Pulmonary artery endothelial cell (primary cell): ENCODE data around the gene VOPP1. TPM values are rescaled to one million over a fixed set of nuclear protein-coding genes. Genes with fewer than 3 reads are reported as not detected.

Experiments
- DNase-seq: peaks from one replicate; pipeline ENCODE4 v3.0.0-alpha.2; 2011; ENCODE audit warnings: low read depth, low spot score
- total RNA-seq: library from RNA; depleted of rRNA; stranded (reverse); fragments of >200 nt; gene quantifications from 2 replicates; pipeline ENCODE4 v1.2.3, GENCODE V29; 2014

Gene VOPP1
- total RNA-seq, 1 donor from 2014 or later, result 143 TPM

DNA sequence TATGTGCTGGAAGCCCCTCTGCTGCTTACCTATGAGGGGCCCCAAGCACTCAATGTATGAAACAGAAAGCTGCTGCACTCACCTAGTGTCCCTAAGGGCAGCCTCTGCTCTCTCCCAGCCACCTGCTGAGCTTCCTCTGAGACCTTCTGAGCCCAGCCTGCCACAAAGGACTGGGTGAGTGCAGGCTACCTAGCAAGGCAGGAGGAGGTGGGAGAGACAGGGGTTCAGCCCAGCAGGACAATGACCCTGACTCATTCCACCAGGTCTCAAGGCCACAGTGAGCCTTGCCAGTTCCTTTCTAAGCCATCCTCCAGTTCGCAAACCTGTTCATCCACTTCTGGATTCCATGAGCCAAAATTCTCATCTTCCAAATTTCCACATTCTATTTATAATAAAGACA is 16.3 kb downstream of the VOPP1 start:
- DNase-seq, result no peak

DNA sequence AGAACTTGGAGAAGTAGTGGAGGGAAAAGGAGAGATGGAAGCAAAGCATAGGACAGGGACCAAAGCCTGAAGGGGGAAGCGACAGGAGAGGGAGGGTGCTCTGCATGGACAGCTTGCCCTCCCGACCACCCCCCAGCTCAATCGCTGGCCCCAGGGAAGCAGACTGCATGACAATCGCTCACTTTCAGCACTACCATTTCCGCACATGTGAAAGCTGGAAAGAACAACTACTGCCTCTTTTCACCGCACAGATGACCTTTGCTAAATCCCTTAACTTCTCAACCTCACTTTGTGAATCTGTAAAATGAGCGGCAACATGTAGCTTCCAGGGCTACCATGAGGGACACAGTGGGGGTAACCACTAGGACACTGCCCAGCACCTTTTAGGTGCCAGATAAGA is 17.1 kb downstream of the VOPP1 start:
- no peak for DNase-seq

DNA sequence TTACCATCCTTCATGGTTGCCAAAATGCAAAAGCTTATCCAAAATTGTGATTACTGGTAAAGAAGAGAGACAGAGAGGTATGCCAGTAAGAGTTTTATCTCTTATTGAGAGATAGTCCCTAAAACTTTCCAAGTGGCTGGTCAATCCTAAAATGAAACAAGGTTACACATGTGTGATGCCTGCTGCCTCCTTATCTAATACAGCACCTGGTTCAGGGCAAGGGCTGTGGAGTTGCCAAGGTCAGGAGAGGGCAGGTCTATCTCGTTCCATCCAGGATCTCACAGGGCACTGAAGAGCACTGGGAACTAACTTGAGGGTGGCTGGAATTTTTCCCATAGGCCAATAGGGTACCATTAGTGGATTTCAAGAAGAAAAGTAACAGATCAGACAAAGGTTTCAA is 18.3 kb downstream of the VOPP1 start:
- DNase-seq, result no peak

DNA sequence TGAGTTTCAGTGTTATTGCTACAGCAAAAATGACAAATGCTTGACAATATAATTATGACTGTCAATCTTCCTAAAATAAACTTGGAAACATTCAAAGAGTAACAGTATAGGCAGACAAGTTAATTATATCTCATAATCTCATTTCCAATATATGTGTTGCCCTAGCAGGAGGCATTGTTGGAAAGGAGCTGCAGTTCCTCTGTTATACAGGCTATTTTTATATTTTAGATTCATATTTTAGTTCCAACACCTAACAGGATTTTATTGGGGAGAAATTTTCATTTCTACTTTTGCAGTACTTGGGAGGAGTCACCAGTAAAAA is 19.3 kb downstream of the VOPP1 start:
- DNase-seq, result no peak

DNA sequence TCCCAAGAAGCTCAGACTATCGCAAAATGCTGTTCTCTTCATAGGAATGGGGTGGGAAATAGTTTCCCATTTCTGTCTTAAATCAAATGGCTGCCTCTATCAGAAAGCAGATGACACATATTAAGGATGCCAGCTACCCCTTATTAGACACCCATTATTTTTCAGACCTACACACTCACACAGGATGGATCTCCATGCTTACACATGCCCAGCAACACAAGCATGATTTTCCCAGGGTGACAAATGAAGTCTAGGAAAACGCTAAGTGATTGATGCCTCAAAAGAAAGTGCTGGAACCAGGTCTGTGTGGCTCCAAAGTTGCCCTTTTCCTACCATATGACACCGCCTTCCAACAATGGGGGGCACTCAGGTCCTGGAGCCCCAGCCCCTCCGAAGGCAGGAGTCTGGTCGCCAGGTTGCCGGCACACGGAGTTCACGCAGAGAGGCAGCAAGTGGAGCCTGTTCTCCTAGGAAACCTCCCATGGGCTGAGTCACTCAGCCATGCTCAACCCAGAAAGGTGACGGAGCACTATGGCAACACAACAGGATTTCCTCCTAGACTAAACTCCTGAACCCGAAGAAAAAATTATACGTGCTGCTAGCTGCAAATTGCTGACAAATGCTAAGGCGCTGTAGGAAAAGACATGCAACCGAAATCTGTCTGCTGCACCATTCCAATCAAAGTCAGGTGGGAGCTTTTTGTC is 19.8 kb downstream of the VOPP1 start:
- peak; percentile 81 for DNase-seq

DNA sequence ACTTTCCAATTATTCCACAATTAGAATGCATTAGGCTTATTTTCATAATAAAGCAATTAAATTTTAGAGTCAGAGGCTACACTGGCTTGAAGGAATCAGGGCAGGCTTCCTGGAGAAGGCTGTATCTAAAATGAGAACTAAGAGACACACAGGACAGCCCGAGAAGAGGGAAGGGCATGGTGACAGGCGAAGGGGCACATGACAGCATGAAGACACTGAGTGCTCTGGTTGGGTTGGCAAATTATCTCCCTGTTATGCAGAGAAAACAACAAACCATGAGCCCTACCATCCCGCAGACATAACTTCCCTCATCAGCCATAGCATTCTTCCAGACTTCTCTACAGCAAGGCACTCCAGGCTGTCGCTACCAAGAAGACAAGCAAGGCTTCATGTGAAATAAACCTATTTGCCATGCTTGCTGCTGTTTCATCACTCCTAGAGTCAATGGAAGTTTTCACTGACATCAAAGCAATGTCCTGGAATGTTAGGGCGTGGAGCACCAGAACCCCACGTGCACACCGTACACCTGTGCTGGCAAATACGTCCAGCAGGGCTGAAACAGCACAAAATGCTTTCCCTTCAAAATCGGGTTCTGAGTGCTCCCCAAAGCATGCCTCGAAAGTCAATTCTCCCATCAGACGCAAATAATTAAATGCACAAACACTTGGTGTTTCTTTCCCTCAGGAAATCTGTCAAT is 21.3 kb downstream of the VOPP1 start:
- no peak for DNase-seq

DNA sequence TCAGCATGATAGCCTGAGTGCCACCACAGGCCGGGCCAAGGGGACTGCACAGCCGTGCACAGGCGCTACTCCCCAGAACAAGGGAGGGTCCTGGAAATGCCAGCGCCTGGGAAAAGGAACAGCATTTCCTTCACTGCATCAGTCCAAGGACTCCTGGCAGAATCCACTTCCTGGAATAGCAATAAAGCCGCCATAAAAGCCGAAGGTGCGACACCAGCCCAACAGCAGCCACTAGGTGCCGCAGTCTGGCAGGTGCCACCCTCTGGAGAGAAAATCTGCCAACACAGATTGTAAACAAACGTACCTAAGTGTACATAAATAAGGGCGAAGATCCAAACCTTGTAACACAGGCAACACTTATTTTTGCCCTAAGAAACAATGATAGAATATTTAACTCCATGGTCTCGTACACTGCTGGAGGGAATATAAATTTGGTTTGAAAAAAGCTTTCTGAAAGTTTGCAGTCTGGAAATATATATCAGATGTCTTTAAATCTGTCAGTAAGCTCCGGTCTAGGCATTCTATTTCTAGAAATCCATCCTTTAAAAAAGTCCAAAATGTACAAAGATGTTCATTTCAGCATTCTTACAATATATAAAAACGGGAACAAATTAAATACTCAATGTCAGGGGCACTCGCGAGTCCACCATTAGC is 22.2 kb downstream of the VOPP1 start:
- no peak for DNase-seq

DNA sequence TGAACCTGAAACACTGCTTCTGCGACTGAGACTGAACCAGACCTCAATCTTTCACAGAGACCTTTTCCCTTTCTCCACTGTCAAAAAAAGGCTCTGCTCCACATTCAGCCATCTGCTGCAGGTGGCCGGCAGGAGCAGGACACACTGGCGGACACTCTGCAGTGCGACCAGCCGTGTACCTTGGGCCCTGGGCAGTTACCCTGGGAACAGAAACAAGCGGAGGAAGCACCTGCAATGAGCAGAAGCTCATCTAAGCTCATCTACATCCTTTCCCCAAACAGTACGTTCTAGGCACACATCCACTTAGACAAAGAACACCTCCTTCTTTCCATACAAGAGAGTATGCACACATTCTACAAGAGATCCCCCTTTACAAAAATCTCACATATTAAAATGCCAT is 22.8 kb downstream of the VOPP1 start:
- DNase-seq, result no peak

DNA sequence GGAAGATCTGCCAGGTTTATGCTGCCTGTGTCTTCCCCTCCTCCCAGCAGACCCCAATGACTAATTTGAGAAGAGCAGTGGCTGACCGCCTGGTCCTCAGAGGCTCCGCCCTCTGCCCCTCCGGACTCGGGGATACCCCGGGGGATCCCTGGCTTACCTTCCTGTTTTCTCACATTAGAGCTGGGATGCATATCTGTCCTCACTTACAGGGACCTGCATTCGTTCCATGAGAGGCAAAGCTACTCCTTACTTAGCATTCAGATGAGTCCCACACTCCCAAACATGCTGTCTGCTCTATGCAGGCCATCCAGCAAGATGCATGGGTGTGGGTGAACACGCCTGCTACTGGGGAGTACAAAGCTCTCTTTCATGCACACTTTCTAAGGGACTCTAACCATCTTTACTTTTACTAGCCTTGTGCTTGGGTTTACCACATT is 24.0 kb downstream of the VOPP1 start:
- no peak for DNase-seq

DNA sequence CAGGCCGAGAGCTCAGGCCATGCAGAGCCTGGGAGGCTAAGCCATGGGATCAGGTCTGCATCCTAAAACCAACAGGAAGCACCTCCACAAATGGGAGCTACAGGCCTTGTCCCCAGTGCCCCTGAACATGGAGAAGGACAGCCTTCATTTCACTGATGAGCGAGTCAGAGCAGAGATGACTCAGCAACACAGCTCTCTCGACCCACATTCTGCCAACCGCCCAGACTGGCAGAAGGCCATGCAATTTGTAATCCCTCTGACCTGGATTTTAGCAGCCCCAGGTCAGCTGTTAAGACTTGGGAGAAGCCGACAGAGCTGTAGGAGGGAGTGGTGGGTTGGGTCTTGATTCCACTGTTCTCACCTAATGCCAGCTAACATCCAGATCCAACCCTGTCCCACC is 25.5 kb downstream of the VOPP1 start:
- peak; percentile 47 for DNase-seq

DNA sequence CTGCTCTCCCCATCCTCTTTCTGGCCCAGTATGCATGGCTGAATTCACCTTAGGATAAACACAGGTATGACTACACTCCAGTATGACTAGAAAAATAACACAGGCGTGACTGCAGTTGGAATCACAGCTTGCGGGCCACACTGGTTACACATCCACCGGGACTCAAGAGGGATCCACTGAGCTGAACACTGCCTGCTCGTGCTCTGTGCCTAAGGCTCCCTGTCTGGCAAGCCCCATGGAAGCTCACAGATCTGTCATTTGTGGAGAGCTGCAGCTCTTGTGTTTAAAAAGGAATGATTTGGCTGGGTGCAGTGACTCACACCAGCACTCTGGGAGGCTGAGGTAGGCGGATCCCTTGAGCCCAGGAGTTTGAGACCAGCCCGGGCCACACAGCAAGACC is 26.8 kb downstream of the VOPP1 start:
- DNase-seq, result no peak

DNA sequence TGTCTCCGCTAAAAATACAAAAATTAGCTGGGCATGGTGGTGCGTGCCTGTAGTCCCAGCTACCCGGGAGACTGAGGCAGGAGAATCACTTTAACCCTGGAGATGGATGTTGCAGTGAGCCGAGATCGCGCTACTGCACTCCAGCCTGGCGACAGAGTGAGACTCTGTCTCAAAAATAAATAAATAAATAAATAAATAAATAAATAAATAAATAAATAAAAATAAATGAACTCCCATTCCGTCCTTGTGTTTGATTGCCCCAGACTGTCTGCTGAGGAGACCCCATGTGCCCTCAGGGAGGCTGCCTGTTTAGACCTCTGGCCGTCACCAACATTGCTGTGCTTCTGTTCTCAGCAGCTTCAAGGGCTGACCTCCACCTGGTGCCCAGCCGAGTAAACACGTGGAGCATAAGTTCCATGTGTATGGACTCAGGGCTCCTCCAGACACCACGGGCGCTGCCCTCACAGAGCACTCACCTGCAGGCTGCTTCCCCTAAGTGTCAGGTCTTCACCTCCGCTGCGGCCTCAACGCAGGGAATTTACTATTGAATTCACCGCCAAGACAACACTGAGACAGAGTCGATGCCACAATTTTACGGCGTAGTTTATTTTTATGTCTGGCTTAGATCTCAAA is 32.0 kb downstream of the VOPP1 start:
- DNase-seq, result no peak

DNA sequence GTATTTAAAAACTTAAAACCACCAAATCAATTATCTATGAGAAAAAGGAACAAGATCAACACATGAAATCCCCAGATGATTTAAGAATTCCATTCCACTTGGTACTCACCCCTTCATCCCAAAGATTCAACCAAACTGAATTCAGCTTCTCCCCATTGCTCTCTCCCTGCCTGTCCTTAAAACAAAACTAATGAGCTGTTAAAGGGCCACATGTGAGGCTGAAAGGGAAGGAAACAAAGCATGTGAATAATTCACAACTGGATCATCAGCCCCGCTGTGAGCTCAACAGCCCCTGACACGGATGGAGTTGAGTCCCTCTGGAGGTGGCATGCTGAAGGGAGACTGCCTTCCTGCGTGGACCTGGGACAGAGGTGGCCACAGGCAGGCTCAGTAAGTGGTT is 32.9 kb downstream of the VOPP1 start:
- DNase-seq, result no peak

DNA sequence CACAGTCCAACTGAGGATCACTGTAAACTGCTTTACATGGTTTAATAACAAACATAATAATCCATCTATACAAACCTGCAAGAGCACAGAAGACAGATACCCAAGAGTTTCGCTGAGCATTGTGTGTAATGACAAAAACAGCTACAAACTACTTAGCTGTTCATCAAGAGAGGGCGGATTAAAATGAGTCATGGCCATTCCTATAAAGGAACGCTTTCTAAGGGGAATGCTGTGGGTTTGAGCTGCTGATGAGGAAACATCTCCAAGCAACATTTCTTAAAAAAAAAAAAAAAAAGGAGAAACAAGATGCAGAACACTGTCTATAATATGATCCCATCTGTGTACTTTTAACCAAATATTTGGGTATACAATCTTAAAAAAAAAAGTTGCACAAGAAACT is 33.8 kb downstream of the VOPP1 start:
- no peak for DNase-seq

DNA sequence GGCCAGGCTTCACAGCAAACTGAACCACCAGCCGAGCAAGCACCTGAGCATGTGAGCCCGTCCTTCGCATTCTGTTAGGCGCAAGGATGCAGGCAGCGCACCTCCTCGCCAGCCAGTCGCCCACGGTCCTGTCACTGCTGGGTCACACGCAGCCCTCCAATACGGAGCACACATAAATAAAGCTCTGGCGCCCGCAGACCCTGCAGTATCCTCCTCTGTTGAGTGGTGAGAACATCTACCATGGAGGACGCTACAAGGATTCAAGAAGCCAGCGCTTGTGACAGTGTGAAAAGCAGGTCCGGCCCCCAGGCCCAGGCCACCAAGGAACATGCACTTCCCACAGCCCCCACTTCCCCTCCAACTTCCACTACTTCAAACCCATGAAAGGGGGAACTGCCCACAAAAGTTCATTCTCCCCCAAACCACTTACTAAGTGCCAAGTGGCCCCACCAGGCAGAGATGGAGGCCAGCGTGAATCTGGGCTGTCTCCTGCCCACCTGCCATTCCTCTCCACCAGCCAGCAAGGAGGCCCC is 34.8 kb downstream of the VOPP1 start:
- no peak for DNase-seq

DNA sequence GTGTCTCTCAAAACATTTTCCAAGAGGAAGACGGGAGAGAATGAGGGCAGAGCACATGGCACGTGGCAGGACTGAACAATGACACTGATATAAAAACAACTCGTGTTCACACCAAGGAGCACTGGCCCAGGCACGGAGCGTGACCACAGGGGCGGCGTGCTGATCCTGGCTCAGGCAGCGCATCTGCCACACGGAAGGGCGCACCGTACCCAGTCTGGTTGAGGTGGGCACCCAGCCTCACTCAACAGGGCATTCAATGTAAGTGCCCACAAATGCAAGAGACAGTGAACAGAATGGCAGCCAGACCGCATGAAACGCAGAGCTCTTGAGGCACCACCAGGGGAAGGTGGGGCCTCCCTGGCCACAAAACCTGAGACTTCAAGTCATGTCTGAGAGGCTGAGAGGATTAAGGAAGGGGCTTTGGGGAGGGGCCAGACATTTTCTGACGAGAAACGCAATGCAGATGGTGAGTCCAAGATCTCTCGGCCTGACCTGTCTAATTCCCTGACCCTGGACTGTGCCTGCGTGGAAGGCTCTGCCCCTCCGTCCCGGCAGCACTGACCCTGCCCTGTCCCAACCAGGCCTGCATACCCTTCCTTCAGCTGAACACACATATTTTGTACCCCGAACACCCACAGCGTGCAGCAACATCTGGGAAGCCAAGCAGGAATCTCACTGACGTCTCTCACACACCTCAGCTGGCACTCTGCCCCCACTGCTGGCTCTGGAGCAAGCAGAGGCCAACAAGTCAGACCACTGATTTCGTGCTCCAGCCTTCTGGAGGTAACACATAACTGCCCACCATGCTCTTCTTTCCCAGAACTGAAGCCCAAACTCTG is 35.5 kb downstream of the VOPP1 start:
- DNase-seq, result no peak

DNA sequence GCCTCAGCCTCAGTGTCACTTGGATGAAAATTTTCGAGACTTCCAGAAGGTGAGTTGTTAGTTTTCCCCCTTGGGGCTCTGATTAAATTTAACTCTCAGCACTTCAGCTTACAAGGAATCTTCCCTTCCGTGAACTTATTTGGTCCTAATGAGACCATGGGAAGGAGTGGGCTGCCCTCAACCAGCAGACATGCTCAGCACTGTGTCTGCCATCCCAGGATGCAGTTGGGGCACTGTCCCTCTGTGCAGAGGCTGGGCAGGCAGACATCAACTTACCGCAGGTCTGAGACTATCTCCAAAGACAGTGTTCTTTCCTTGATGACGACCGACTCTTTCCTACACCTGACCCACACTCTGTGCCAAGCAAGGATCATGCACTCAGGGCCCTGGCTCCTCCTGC is 36.7 kb downstream of the VOPP1 start:
- DNase-seq, result no peak

DNA sequence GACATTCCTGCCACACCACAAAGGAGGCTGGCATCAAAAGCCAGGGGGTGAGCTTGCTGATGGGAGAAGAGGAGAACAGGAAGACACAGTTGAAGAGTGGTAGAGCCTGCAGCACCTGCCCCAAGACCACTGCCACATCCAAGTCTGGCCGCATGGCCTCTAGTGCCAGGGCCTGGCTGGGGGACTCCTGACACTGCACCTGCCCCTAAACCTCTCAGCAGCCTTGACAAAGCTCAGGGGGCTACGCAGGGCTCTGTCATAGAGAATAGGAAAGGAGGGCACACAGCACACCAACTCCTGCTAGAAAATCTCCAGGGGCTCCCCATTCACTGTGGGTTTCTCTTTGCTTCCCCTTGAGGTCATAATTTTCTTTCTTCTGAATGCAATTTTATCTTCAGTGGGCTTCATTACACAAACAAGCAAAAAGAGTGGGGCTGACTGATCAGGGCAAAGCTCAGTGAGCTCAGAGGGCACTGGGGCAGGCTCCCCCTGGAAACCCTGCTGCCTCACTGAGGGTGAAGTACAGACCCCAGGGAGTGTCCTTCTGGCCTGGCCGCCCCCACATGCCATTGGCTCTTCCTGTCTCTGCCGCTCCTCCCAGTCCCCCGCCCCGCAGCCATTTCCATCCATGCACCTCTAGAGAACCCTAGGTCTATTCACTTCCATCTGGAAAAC is 37.2 kb downstream of the VOPP1 start:
- DNase-seq, result no peak

DNA sequence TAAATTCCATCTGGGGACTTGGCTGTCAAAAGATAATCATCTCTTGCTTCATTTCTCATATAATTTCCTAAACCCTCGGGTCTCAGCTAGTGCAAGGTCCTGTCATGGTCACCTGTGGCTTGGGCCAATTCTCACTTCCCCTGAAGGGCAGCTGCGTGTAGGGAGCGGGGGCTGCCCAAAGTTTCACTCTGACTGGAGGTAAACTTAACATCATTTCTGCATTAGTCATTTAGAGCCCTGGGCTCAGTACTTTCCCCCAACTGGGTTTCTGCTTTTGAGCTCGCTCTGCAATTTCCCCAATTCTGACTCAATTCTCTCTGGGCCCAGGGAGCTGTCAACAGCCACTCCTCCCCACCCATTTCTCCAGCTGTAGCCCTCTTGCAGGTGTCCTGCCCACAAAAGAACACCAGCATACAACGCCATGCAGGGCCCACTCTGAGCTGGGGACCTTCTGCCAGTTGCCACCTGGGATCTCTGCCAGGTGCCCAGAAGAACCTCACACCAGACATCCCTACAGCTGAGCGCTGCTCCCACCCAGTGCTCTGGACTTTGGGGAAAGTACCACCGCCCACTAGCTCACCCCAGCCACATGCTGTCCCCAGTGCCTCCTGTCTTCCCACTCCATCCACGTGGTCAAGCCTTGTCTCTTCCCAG is 37.9 kb downstream of the VOPP1 start:
- DNase-seq, result no peak

DNA sequence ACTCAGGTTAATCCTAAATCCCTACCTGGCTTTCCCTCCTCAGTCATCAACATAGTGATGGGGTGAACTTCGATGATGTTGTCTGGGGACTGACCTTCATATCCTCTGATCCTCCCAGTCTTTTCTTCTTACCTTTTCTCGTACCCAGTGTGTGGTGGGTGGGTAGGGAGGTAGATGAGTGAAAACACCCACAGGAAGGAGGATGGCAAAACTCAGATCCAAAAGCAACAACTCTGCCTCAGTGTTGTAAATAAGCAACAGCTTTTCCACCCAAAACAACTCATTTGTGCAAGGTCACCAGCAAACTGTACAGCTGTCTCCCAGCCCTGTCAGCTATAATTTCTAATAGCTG is 38.6 kb downstream of the VOPP1 start:
- DNase-seq, result no peak
